Measurements from ENCODE around the gene LMF1.
"Not testable (repeated sequence)": the region's sequence is repeated elsewhere in the genome, so short reads cannot be mapped to it uniquely, and the experiment has no call there.

LMF1 gene

GRCh38 chr16:895371-895770, 75.4 kb downstream of the LMF1 start:
- DNase-seq (ENCODE audit: low spot score), result no peak

GRCh38 chr16:894841-895240, 75.9 kb downstream of the LMF1 start:
- DNase-seq (ENCODE audit: low spot score), result no peak

- DNase-seq (ENCODE audit: low spot score), result no peak
Measured at GRCh38 chr16:894136-894535, 76.6 kb downstream of the LMF1 start.

- DNase-seq (ENCODE audit: low spot score), result no peak
Measured at GRCh38 chr16:893360-893759, 77.4 kb downstream of the LMF1 start.

GRCh38 chr16:892536-893255, 78.1 kb downstream of the LMF1 start:
- DNase-seq (ENCODE audit: low spot score), result no peak

GRCh38 chr16:892006-892405, 78.8 kb downstream of the LMF1 start:
- no peak for DNase-seq (ENCODE audit: low spot score)

GRCh38 chr16:891353-891740, 79.4 kb downstream of the LMF1 start:
- DNase-seq (ENCODE audit: low spot score), result no peak

GRCh38 chr16:890716-891352, 80.0 kb downstream of the LMF1 start:
- no peak for DNase-seq (ENCODE audit: low spot score)

- no peak for DNase-seq (ENCODE audit: low spot score)
Measured at GRCh38 chr16:890217-890616, 80.6 kb downstream of the LMF1 start.

GRCh38 chr16:889586-889985, 81.2 kb downstream of the LMF1 start:
- no peak for DNase-seq (ENCODE audit: low spot score)

- DNase-seq (ENCODE audit: low spot score), result no peak
Measured at GRCh38 chr16:888901-889570, 81.7 kb downstream of the LMF1 start.

- DNase-seq (ENCODE audit: low spot score), result not testable (repeated sequence)
Measured at GRCh38 chr16:888456-888855, 82.3 kb downstream of the LMF1 start.

GRCh38 chr16:887846-888245, 82.9 kb downstream of the LMF1 start:
- DNase-seq (ENCODE audit: low spot score), result no peak

GRCh38 chr16:886802-887731, 83.7 kb downstream of the LMF1 start:
- DNase-seq (ENCODE audit: low spot score), result no peak

- DNase-seq (ENCODE audit: low spot score), result no peak
Measured at GRCh38 chr16:886084-886543, 84.7 kb downstream of the LMF1 start.

GRCh38 chr16:885391-885790, 85.4 kb downstream of the LMF1 start:
- DNase-seq (ENCODE audit: low spot score), result no peak

GRCh38 chr16:884232-884631, 86.6 kb downstream of the LMF1 start:
- DNase-seq (ENCODE audit: low spot score), result no peak

GRCh38 chr16:883781-884180, 87.0 kb downstream of the LMF1 start:
- no peak for DNase-seq (ENCODE audit: low spot score)

- DNase-seq (ENCODE audit: low spot score), result no peak
Measured at GRCh38 chr16:883340-883739, 87.4 kb downstream of the LMF1 start.

- DNase-seq (ENCODE audit: low spot score), result not testable (repeated sequence)
Measured at GRCh38 chr16:882671-883070, 88.1 kb downstream of the LMF1 start.

GRCh38 chr16:882256-882655, 88.5 kb downstream of the LMF1 start:
- DNase-seq (ENCODE audit: low spot score), result no peak

Data from HuH-7.5 (cell line).